Stimulated activated naive CD8-positive, alpha-beta T cell treated with anti-CD3 and anti-CD28 coated beads, Interleukin-15, amount 100 ng/mL, for 72 hours (primary cell): ENCODE measurements around the gene ACADS.

Source experiments
- ATAC-seq: fragments of 150-1000 bp; cut with Tn5 transposase; 2 replicates; pipeline ENCODE4 v1.10.0; 2021; ENCODE audit warnings: mild to moderate bottlenecking, moderate library complexity
- DNase-seq, 2 donors: peaks; one replicate each; pipeline ENCODE4 v3.0.0; 2021 to 2022
- H3K27ac Mint-ChIP-seq, 2 donors: one replicate each; pipeline ENCODE4 v1.8.0; 2022; ENCODE audit warnings: mild to moderate bottlenecking in 2 of 2, mixed read lengths in 2 of 2, moderate library complexity in 2 of 2
- H3K27me3 Mint-ChIP-seq: one replicate; pipeline ENCODE4 v1.8.0; 2022; ENCODE audit warnings: mixed read lengths
- H3K4me1 Mint-ChIP-seq: one replicate; pipeline ENCODE4 v1.8.0; 2022; ENCODE audit warnings: mild to moderate bottlenecking, mixed read lengths
- H3K4me3 Mint-ChIP-seq, 2 donors: one replicate each; pipeline ENCODE4 v1.8.0; 2022; ENCODE audit warnings: mild to moderate bottlenecking in 2 of 2, mixed read lengths in 2 of 2, moderate library complexity in 1 of 2
- H3K9me3 Mint-ChIP-seq, 2 donors: one replicate each; pipeline ENCODE4 v1.8.0; 2022; ENCODE audit warnings: mixed read lengths in 2 of 2

ACADS gene

GRCh38 chr12:120725659-120726509 is at the start of gene ACADS:
ACADS (plus strand) TSS chr12:120725826; CDS start chr12:120725886, 60 bp downstream.
- Mint-ChIP-seq H3K9me3 (no peaks in the 10 kb centered on the region), H3K27me3 (no peaks in the 10 kb centered on the region), H3K27ac (peak within 1 kb of the TSS; percentile 96 to 98), H3K4me3 (peak within 1 kb of the TSS; percentile 94 to 97), H3K4me1 (peaks cover 23% of the 10 kb centered on the region)
- ATAC-seq: peak; percentile 100
- peak; percentile 88 to 89 for DNase-seq

GRCh38 chr12:120677765-120678473 is 47.7 kb upstream of the ACADS start:
- Mint-ChIP-seq H3K27ac (no peak overlapping the region), H3K4me1 (peaks cover 12% of the 10 kb centered on the region), H3K9me3 (no peaks in the 10 kb centered on the region), H3K27me3 (peaks cover 6% of the 10 kb centered on the region), H3K4me3 (peak overlapping the region in 1 of 2 donors; percentile 31)
- ATAC-seq (peak; percentile 73), DNase-seq (peak in 1 of 2 donors; percentile 15)

DNA sequence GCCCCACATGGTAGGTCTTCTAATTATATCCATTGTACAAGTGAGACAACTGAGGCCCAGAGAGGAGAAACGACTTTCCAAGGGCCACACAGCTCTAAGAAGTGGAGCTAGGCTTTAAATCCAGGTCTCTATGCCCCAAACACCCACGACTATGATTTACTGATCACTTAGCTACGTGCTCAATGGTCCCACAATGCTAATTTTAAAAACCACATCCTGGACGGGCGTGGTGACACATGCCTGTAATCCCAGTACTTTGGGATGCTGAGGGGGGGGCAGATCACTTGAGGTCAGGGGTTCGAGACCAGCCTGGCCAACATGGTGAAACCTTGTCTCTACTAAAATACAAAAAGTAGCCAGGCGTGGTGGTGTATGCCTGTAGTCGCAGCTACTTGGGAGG is 47.1 kb upstream of the ACADS start:
- Mint-ChIP-seq H3K27ac (no peak overlapping the region), H3K27me3 (peaks cover 6% of the 10 kb centered on the region), H3K4me3 (no peak overlapping the region), H3K9me3 (no peaks in the 10 kb centered on the region), H3K4me1 (peaks cover 12% of the 10 kb centered on the region)
- DNase-seq (peak in 1 of 2 donors; percentile 24), ATAC-seq (peak; percentile 60)

- Mint-ChIP-seq H3K9me3 (no peaks in the 10 kb centered on the region), H3K4me3 (no peak overlapping the region), H3K27ac (no peak overlapping the region), H3K27me3 (no peaks in the 10 kb centered on the region), H3K4me1 (peaks cover 23% of the 10 kb centered on the region)
- DNase-seq (no peak), ATAC-seq (no peak)
Observed at GRCh38 chr12:120680165-120680738, 45.4 kb upstream of the ACADS start.

DNA sequence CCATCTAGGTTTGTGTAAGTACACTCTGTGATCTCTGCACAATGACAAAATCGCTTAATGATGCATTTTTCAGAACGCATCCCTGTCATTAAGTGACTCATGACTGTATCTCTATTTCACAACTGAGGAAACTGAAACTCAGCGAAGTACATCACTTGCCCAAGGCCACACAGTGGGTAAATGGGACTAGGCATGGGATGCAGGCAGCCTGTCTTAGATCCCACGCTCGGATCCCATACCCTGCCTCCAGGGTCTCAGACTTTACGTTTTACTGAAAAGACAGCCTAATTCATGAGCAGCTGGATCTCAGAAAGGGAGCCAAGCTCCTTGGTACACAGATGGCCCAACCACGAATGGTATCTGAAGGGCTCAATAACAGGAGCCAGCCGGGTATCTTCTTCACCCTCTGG is 41.1 kb upstream of the ACADS start:
- Mint-ChIP-seq H3K9me3 (no peaks in the 10 kb centered on the region), H3K4me1 (peaks cover 33% of the 10 kb centered on the region), H3K4me3 (no peak overlapping the region), H3K27ac (no peak overlapping the region), H3K27me3 (no peaks in the 10 kb centered on the region)
- ATAC-seq: no peak
- DNase-seq: no peak

DNA sequence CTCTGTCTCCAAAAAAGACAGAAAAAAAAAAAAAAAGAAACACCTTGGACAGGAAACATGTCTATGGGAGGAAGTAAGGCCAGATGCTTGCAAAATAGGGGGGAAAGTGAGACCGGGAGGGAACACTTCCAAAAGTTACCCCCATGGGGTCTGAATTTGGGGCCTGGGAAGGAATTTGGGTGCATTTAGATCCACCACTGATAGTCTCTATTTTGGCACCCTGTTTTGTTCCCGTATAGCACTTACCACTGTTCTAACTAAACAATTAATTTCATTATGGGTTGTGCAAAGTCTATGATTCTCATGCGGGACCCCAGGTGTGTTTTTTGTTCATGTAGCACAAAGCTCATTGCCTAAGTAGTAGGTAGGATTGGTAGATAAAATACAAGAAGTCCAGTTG is 40.1 kb upstream of the ACADS start:
- ATAC-seq (no peak), DNase-seq (no peak)
- Mint-ChIP-seq H3K27me3 (no peaks in the 10 kb centered on the region), H3K27ac (no peak overlapping the region), H3K4me3 (peak overlapping the region; percentile 93 to 94), H3K4me1 (peaks cover 41% of the 10 kb centered on the region), H3K9me3 (no peaks in the 10 kb centered on the region)

DNA sequence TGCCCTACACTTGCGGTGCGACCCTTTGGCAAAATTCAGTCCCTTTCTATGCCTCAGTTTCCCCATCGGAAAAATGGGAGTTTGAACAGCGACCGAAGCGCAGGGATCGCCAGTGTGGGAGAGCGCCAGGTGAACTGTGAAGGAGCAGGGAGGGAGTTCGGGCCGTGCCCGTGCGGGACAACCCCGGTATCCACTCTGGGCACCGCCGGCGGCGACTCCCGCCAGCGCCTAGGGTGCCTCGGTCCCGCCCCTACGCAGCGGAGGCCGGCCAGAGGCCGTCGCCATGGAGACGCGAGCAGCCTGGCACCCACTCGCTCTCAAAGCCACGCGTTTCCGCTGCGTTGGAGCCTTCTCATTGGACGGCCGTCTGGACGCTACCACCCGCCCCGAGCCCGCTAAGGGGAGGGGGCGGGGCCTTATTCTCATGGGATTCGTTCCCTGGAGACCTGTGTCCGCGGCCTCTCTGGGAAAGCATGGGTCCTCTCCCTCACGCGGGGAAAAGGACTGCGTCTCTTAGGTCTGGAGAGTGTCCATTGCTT is 39.4 kb upstream of the ACADS start:
- Mint-ChIP-seq H3K4me1 (peaks cover 48% of the 10 kb centered on the region), H3K4me3 (peak overlapping the region; percentile 93 to 94), H3K27ac (peak overlapping the region; percentile 87 to 90), H3K9me3 (no peaks in the 10 kb centered on the region), H3K27me3 (no peaks in the 10 kb centered on the region)
- peak; percentile 97 to 98 for DNase-seq
- ATAC-seq: peak; percentile 88

DNA sequence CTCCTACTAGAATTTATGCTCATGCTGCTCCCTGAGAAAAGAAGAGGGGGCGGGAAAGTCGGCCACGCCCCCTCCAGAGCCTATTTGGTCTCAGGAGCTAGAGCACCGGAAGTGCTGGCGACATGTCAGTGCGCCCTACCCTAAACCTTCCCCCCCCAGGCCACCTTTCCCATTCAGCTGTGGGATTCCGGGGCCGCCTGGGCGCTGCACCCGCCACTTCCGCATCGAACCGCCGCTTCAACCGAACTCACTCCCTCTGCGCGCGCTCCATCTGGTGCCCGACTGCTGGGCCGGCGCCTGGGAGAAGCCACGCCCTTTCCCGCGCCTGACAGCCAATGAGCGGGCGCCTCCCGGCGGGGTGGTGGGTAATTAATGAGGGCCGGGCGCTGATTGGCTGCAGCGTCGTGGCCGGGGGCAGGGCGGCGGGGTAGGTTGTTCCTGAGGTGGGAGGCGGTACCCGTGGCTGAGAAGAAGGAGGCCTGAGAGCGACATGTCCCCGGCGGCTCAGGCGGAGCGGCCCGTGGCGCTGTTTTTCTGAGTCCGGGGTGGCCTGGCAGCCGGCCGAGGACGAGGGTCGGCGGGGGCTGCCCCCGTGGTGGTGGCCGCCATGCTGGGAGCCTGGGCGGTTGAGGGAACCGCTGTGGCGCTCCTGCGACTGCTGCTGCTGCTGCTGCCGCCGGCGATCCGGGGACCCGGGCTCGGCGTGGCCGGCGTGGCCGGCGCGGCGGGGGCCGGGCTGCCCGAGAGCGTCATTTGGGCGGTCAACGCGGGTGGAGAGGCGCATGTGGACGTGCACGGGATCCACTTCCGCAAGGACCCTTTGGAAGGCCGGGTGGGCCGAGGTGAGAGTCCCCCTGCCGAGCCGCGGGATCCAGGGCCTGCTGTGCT is 38.7 kb upstream of the ACADS start, which contains the start of gene MLEC:
MLEC (plus strand) TSS at position 460 of the 888 bp plus-strand sequence; CDS start at position 608, 148 bp downstream.
- Mint-ChIP-seq H3K27me3 (no peaks in the 10 kb centered on the region), H3K27ac (peak within 1 kb of the TSS; percentile 87 to 90), H3K4me1 (peaks cover 54% of the 10 kb centered on the region), H3K9me3 (no peaks in the 10 kb centered on the region), H3K4me3 (peak within 1 kb of the TSS; percentile 93 to 96)
- peak; percentile 90 for ATAC-seq
- DNase-seq: peak; percentile 100

GRCh38 chr12:120687578-120688289 is 37.9 kb upstream of the ACADS start:
- ATAC-seq (no peak), DNase-seq (peak in 1 of 2 donors; percentile 32)
- Mint-ChIP-seq H3K4me3 (peak overlapping the region; percentile 88 to 96), H3K9me3 (no peaks in the 10 kb centered on the region), H3K27ac (peak overlapping the region; percentile 48 to 80), H3K4me1 (peaks cover 62% of the 10 kb centered on the region), H3K27me3 (no peaks in the 10 kb centered on the region)

DNA sequence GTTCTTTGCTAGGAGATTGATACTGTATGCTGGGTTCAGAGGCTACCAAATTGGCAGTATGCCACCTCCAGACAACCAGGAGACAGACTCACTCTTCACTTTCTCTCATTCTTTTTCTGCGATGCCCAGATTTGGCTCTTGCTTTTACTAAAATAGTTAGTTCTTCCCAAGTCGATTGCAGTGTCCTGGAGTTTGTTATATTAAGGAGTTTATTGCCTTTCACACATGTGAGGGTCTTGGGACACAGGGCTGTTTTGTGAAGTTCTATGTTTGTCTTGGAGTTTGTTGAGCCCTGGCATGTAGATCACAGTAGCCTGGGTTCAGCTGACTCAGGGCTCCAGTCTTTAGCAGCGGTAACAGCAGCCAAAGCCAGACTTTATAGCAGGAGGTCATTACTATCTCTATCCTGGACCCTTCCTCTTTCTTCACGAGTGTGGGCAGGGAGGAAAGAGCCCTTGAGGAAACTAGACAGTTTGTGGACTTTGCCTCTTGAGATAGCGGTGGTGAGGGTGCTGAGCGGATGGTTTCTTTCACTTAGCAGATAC is 37.0 kb upstream of the ACADS start:
- Mint-ChIP-seq H3K27me3 (no peaks in the 10 kb centered on the region), H3K27ac (peak overlapping the region; percentile 75 to 80), H3K9me3 (no peaks in the 10 kb centered on the region), H3K4me1 (peaks cover 69% of the 10 kb centered on the region), H3K4me3 (peak overlapping the region; percentile 88 to 96)
- ATAC-seq: no peak
- no peak for DNase-seq

DNA sequence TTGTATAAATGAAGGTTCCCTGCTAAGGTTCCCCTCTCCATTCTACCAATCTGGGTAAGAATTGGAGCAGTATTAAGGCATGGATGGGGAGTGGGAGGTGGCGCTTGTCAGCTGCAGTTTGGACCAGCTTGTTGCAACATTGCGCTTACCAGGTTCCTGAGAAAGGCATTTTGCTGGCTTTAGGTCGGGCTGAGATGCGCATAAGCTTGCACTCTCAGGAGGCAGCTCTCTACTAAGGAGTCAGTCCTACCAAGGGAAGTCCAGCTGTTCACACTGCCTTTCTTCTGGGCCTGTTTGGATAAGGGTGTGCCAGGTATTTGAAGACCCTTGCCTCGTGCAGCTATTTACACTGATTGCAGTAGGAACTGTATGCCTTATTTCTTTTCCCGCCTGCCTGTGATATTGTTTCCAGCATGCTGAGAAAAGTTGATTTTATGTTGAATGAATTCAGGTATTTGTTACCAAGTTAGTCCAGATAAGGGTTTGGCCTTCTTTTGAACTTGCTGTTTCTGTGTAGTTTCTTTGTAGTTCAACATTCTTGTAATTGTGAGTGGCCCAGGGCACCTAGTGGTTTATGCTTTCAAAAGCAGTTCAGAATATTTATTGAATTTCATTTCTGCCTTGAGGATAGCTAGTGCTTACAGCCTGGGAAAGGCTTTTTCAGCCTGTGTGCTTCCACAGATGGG is 36.1 kb upstream of the ACADS start:
- DNase-seq: no peak
- ATAC-seq: no peak
- Mint-ChIP-seq H3K4me1 (peaks cover 70% of the 10 kb centered on the region), H3K4me3 (peak overlapping the region; percentile 88 to 96), H3K9me3 (no peaks in the 10 kb centered on the region), H3K27me3 (no peaks in the 10 kb centered on the region), H3K27ac (no peak overlapping the region)

DNA sequence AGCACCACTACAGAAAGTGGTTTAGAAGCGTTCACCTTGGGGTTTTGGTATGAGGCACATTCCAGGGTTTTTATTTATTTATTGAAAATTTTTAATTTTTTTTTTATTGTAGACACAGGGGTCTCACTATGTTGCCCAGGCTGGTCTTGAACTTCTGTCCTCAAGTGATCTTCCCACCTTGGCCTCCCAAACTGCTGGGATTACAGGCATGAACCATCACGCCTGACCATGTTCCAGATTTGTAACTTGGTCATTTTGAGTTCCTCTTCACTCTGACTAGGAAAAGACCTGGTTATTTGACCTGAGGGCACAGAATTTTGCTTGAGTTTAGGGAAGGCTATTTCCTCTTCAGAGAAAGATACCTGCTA is 35.6 kb upstream of the ACADS start:
- H3K4me1 Mint-ChIP-seq: peaks cover 65% of the 10 kb centered on the region
- no peaks in the 10 kb centered on the region for H3K27me3 Mint-ChIP-seq
- no peak overlapping the region for H3K4me3 Mint-ChIP-seq
- DNase-seq: no peak
- ATAC-seq: no peak
- no peaks in the 10 kb centered on the region for H3K9me3 Mint-ChIP-seq
- no peak overlapping the region for H3K27ac Mint-ChIP-seq

DNA sequence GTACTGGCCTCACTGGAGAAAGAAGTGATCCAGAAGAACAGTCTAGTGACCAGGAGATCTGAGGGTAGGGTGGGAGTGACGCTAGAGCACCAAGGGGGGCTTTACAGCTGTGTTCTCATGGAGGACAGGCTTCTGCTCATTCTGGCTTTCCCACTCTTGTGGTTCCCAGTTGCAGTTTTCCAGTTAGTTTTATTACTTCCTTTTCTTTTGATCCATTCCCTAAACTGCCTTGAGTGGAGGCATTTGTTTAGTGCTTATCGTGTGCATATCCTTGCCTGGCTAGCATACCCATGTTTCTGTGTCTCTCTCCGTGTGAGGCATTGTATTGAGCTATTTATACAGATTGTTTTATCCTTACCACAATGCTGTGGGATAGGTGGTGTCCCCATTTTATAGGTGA is 34.6 kb upstream of the ACADS start:
- DNase-seq (no peak), ATAC-seq (no peak)
- no peak overlapping the region for H3K27ac Mint-ChIP-seq
- H3K9me3 Mint-ChIP-seq: no peaks in the 10 kb centered on the region
- H3K27me3 Mint-ChIP-seq: no peaks in the 10 kb centered on the region
- H3K4me1 Mint-ChIP-seq: peaks cover 59% of the 10 kb centered on the region
- H3K4me3 Mint-ChIP-seq: no peak overlapping the region
